HFFc6 (cell line): ENCODE measurements around the gene ZNF800. TPM values are rescaled to one million over a fixed set of nuclear protein-coding genes. Genes with fewer than 3 reads are reported as not detected.

ENCODE experiments used
- DNase-seq: peaks from one replicate; pipeline ENCODE4 v3.0.0-alpha.2; 2018
- H3K27ac Mint-ChIP-seq: 2 replicates; pipeline ENCODE4 v1.8.0; 2020; ENCODE audit warnings: mild to moderate bottlenecking, mixed read lengths
- H3K27me3 Mint-ChIP-seq: 2 replicates; pipeline ENCODE4 v1.8.0; 2021; ENCODE audit warnings: mild to moderate bottlenecking, moderate library complexity, mixed read lengths; ENCODE audit not compliant: insufficient read depth
- H3K36me3 Mint-ChIP-seq: 2 replicates; pipeline ENCODE4 v1.8.0; 2021; ENCODE audit warnings: low read depth, mixed read lengths
- H3K4me1 Mint-ChIP-seq: 2 replicates; pipeline ENCODE4 v1.8.0; 2020; ENCODE audit warnings: low read depth, mixed read lengths
- H3K4me3 Mint-ChIP-seq: 2 replicates; pipeline ENCODE4 v1.8.0; 2020; ENCODE audit warnings: mild to moderate bottlenecking, moderate library complexity, mixed read lengths
- H3K9me3 Mint-ChIP-seq: 2 replicates; pipeline ENCODE4 v1.8.0; 2020; ENCODE audit warnings: mild to moderate bottlenecking, mixed read lengths
- total RNA-seq, 6 experiments: library from RNA; stranded (reverse); fragmentation: NEBNext Ultra II Directional; extraction: Animal tissue kit (Norgen Biotek cat#: 25700); gene quantifications; 2 replicates in 1 of 6; 3 replicates in 5 of 6; pipeline ENCODE4 v1.2.3, GENCODE V29; 2021
- TF ChIP-seq, protein P1 (sequence below): fragments of 200-600 bp; sonication (generic); IDR thresholded peaks from 2 replicates; pipeline ENCODE4 v1.5.0; 2021; ENCODE audit warnings: antibody characterized with exemption, mild to moderate bottlenecking

Gene ZNF800
- total RNA-seq, 6 experiments from 2014 or later = 24.3 to 26.7 (median 25.7) TPM

DNA sequence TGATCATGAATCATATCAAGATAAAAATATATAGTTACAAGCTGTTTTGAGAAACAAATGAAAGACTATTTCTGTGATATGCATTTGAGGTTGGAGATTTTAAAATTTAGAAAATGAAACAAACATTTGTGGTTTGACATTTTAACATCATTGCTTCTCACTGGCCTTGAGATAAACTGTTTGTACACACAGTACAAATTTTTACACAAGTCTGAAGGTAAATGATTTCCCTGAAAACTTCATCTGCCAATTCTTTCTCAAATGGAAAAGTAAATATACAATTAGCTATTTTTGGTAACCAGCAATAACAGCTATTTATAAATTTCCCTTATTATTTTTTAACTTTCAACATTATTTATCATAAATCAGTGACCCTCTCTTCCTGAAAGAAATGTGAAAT lies 38.6 kb downstream of the ZNF800 start:
- TF ChIP-seq, protein P1, sequence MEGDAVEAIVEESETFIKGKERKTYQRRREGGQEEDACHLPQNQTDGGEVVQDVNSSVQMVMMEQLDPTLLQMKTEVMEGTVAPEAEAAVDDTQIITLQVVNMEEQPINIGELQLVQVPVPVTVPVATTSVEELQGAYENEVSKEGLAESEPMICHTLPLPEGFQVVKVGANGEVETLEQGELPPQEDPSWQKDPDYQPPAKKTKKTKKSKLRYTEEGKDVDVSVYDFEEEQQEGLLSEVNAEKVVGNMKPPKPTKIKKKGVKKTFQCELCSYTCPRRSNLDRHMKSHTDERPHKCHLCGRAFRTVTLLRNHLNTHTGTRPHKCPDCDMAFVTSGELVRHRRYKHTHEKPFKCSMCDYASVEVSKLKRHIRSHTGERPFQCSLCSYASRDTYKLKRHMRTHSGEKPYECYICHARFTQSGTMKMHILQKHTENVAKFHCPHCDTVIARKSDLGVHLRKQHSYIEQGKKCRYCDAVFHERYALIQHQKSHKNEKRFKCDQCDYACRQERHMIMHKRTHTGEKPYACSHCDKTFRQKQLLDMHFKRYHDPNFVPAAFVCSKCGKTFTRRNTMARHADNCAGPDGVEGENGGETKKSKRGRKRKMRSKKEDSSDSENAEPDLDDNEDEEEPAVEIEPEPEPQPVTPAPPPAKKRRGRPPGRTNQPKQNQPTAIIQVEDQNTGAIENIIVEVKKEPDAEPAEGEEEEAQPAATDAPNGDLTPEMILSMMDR = no peak
- no peaks in the 10 kb centered on the region for H3K36me3 Mint-ChIP-seq

DNA sequence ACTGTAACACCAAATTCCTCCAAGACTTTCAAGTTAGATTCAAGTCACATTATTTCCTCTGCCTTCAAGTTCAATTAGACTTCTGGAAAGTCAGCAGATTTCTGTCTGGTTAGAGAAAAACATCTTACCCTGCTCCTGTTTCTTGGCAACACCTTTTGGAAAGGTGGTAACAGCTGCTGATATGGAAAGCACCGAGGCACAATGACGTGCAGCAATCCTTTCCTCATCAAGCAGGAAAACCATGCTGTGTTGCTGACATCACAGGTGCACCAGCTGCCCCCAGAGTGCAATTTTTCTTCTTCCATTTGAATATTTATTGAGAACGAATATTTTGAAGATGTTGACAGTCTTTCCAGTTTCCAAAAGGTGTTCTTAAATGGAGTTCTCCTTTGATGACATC lies 41.9 kb downstream of the ZNF800 start:
- Mint-ChIP-seq H3K27me3 (no peaks in the 10 kb centered on the region; the same call in 1 of the 2 replicates), H3K36me3 (peaks cover 12% of the 10 kb centered on the region; the same call in 1 of the 2 replicates), H3K9me3 (no peaks in the 10 kb centered on the region), H3K4me1 (no peaks in the 10 kb centered on the region; the same call in 1 of the 2 replicates), H3K27ac (no peak overlapping the region), H3K4me3 (no peak overlapping the region)
- TF ChIP-seq, protein P1 = no peak
- DNase-seq = no peak

More for the DNA sequence above, 38.6 kb downstream of the ZNF800 start:
- no peak overlapping the region for H3K27ac Mint-ChIP-seq
- no peaks in the 10 kb centered on the region for H3K27me3 Mint-ChIP-seq
- no peaks in the 10 kb centered on the region for H3K9me3 Mint-ChIP-seq
- no peak overlapping the region for H3K4me3 Mint-ChIP-seq
- H3K4me1 Mint-ChIP-seq = no peaks in the 10 kb centered on the region
- DNase-seq = no peak

DNA sequence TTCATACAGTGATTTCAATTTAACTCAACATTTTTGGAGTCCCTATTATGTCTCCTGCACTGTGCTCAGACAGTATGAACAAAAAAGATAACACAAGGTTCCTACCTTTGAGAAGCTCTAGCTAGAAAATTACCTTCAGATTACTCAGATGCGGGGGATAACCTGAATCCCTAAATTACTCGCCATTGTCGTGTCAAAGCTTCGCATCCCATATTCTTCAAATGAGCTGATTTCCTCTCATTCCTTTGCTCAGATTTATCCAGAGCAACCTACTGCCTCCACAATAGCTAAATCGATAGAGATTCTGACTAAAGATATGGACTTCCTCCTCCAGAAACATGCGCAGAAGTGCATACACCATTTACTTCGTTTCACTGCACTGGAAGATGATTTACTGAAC lies 42.6 kb downstream of the ZNF800 start:
- Mint-ChIP-seq H3K9me3 (no peaks in the 10 kb centered on the region), H3K27me3 (no peaks in the 10 kb centered on the region; the same call in 1 of the 2 replicates), H3K4me3 (no peak overlapping the region), H3K4me1 (no peaks in the 10 kb centered on the region; the same call in 1 of the 2 replicates), H3K27ac (no peak overlapping the region), H3K36me3 (peaks cover 12% of the 10 kb centered on the region; the same call in 1 of the 2 replicates)
- DNase-seq = no peak
- TF ChIP-seq, protein P1 = no peak

DNA sequence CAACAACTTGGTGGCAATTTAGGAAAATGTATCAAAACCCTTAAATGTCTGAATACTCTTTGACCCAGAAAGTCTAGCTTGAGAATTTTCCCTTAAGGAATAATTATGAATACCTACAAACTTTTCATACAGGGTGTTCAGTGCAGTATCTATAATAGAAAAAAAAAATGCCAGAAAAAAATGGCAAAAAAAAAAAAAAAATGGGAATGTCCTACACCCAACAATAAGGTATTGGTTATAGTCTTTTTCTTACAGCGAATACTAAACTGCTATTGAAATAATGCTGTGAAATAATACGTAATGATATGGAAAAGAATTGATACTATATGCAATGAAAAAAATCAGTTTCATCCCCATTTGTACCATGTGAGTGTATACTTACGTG lies 44.3 kb downstream of the ZNF800 start:
- no peak for DNase-seq
- Mint-ChIP-seq H3K27ac (no peak overlapping the region), H3K27me3 (no peaks in the 10 kb centered on the region; the same call in 1 of the 2 replicates), H3K4me1 (no peaks in the 10 kb centered on the region; the same call in 1 of the 2 replicates), H3K9me3 (no peaks in the 10 kb centered on the region), H3K36me3 (peaks cover 12% of the 10 kb centered on the region; the same call in 1 of the 2 replicates), H3K4me3 (peak overlapping the region; percentile 60; the same call in 1 of the 2 replicates)
- TF ChIP-seq, protein P1 = no peak

DNA sequence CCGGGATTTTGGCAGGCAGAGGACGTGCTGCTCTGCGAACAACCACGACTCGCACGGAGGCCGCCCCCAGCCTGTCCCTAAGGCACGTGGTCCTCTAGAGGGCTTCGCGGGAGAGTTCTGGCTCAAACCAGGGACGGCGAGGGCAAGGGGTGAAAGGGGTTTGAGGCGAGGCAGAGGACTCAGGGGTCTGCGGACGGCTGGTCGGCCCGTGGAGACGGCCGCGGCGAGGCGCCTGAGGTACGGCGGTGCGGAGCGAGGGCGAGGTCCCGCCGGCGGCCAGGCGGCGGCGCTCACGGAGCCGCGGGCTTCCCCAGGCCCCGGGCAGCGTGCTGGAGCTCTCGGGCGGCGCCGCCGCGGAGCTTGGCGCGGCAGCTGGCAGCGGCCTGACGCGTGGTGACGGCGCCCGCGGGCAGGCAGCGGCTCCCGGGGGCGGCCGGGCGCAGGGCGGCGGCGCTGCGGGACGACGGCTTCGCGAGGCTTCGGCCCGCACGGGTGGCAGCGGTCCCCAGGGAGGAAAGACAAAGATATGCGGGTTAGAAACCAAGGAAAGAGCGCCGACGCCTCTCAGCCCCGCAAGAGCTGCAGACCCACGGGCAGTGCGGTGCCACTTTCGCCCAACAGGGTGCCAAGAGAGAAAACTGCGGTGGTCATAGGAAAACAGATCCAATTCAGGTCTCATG lies 44.8 kb downstream of the ZNF800 start:
- peaks cover 12% of the 10 kb centered on the region; the same call in 1 of the 2 replicates for H3K36me3 Mint-ChIP-seq
- TF ChIP-seq, protein P1 = peak; percentile 41
- peak; percentile 30 for DNase-seq
- no peaks in the 10 kb centered on the region; the same call in 1 of the 2 replicates for H3K4me1 Mint-ChIP-seq
- no peaks in the 10 kb centered on the region for H3K9me3 Mint-ChIP-seq
- no peaks in the 10 kb centered on the region; the same call in 1 of the 2 replicates for H3K27me3 Mint-ChIP-seq
- no peak overlapping the region for H3K27ac Mint-ChIP-seq
- peak overlapping the region; percentile 69 for H3K4me3 Mint-ChIP-seq
